Measurements from ENCODE around the gene VANGL2. TPM values are rescaled to one million over a fixed set of nuclear protein-coding genes. Genes with fewer than 3 reads are reported as not detected.

VANGL2 gene
- total and polyA plus RNA-seq, 2 of the 4 experiments (the other 2 are of a cell fraction): 0.36 to 3.6 TPM

DNA sequence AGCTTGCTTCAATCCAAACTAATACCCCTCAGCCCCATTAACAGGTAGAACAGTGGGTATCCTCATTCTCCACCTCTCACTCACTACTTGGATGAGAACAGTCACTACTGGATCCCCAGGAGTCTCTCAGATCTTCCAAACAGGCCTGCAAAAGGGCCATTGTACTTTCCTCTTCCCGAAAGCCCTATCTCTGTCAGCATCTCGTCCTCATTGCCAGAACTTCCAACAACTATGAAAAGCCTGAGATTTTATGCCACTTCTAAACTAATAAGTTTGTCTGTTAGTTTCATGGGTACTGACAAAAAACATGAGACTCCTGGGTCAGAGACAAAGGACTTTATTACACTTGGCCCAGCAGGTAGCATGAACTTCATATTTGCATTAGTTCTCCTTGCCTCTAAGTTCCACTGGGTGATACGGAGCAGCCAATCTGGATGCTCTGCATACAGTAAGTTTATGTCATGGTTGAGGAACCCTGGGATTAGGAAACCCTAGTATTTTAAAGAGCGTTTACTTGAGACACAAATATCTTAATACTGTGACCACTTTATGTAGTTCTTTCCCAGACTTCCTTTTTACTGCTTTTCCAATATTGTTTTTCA lies 38.1 kb downstream of the VANGL2 start:
- BruUV-seq (replicated peaks): no TSS peak

More for the DNA sequence above, 38.1 kb downstream of the VANGL2 start:
- ChIA-PET CTCF (no interaction called here), POLR2A (ENCODE audit: unreplicated experiment) (no interaction called here)
- in situ Hi-C loops (cut with MboI; ENCODE audit: low sequenced_read_pairs) (no loop called here), intact Hi-C loops (cut with micrococcal nuclease) (no loop called here), dilution Hi-C loops (cut with HindIII; ENCODE audit: low sequenced_read_pairs, unreplicated experiment) (no loop called here)
- H2BK15ac ChIP-seq (ENCODE audit: low read depth, low read length): no peak overlapping the region
- H4K91ac ChIP-seq (ENCODE audit: insufficient read depth, low read depth, low read length): no peak overlapping the region
- H3K18ac ChIP-seq (ENCODE audit: low read depth, low read length): no peak overlapping the region
- H2BK5ac ChIP-seq (ENCODE audit: low read depth, low read length, poor library complexity, severe bottlenecking): no peak overlapping the region
- H4K20me1 ChIP-seq (ENCODE audit: insufficient read depth, low read length): no peaks in the 10 kb centered on the region
- H3K4me2 ChIP-seq (ENCODE audit: low read depth, low read length): no peak overlapping the region
- ATAC-seq (ENCODE audit: low read depth) (no peak), DNase-seq (no peak)
- no peak overlapping the region for H4K8ac ChIP-seq (ENCODE audit: low read depth in 2 of 2, low read length in 2 of 2)
- no peaks in the 10 kb centered on the region for H3K9me3 ChIP-seq (ENCODE audit: control insufficient read depth, insufficient read depth, low read length)
- no peaks in the 10 kb centered on the region for H3K9me1 ChIP-seq (ENCODE audit: insufficient read depth, low read length)
- no peaks in the 10 kb centered on the region for H3K4me1 ChIP-seq (ENCODE audit: control insufficient read depth, insufficient read depth, low read length)
- no peak overlapping the region for H3K56ac ChIP-seq (ENCODE audit: extremely low read depth, insufficient read depth, low read length)
- no peak overlapping the region for H3K27ac ChIP-seq (ENCODE audit: insufficient read depth, low read length)
- no peaks in the 10 kb centered on the region for H3K36me3 ChIP-seq (ENCODE audit: control insufficient read depth, insufficient read depth, low read length)
- H3K4me3 ChIP-seq (ENCODE audit: insufficient read depth, low read depth, low read length): no peak overlapping the region
- no peaks in the 10 kb centered on the region for H3K79me1 ChIP-seq (ENCODE audit: low read depth in 1 of 2, low read length in 2 of 2)
- no peak overlapping the region for H2AK9ac ChIP-seq (replicated peaks; ENCODE audit: low read depth, low read length, poor library complexity)
- H3K4ac ChIP-seq (ENCODE audit: low read depth, low read length): no peak overlapping the region
- H2AK5ac ChIP-seq (ENCODE audit: low read depth, low read length): no peak overlapping the region
- TF ChIP-seq RFX5 (IDR thresholded peaks at IDR 0.05; ENCODE audit: low read depth, low read length) (no peak), CHD1 (IDR thresholded peaks at IDR 0.05; ENCODE audit: low read depth, low read length) (no peak)
- no peak overlapping the region for H3K23ac ChIP-seq (ENCODE audit: low read depth, low read length)
- H3K9ac ChIP-seq (ENCODE audit: low read depth, low read length): no peak overlapping the region
- no peak overlapping the region for H4K5ac ChIP-seq (ENCODE audit: low read depth, low read length)
- H2BK20ac ChIP-seq (ENCODE audit: low read depth, low read length): no peak overlapping the region
- no peaks in the 10 kb centered on the region for H3K27me3 ChIP-seq (ENCODE audit: control insufficient read depth, insufficient read depth, low read length)
- no peak overlapping the region for H3K14ac ChIP-seq (replicated peaks; ENCODE audit: low read depth, low read length)
- H2BK120ac ChIP-seq (ENCODE audit: low read depth, low read length): no peak overlapping the region
- H2AFZ ChIP-seq (replicated peaks; ENCODE audit: low read length, poor library complexity): no peak overlapping the region
- WGBS, 2 experiments (ENCODE audit: extremely low coverage in 2 of 2, insufficient read length in 1 of 2): no CpG with 5 or more reads among the region's 4 CpGs

Measured in IMR-90 (cell line).